ENCODE results near the gene FOSL2.

GRCh38 chr2:28364610-28365009, 28.0 kb upstream of the FOSL2 start:
- TF ChIP-seq CTCF (conservative IDR thresholded peaks at IDR 0.05; ENCODE audit: low read depth in 2 of 2) (no peak), EZH2 (IDR thresholded peaks at IDR 0.05; ENCODE audit: low read depth, unreplicated experiment) (no peak)
